ENCODE data around the gene MYT1. TPM values are rescaled to one million over a fixed set of nuclear protein-coding genes. Genes with fewer than 3 reads are reported as not detected.

The MYT1 gene
- total and polyA plus RNA-seq, 9 of the 15 experiments (the other 6 are each of a cell fraction or from before 2014, with no cell fraction given): 0.02 to 0.12 (median 0.06) TPM; not detected in 4

DNA sequence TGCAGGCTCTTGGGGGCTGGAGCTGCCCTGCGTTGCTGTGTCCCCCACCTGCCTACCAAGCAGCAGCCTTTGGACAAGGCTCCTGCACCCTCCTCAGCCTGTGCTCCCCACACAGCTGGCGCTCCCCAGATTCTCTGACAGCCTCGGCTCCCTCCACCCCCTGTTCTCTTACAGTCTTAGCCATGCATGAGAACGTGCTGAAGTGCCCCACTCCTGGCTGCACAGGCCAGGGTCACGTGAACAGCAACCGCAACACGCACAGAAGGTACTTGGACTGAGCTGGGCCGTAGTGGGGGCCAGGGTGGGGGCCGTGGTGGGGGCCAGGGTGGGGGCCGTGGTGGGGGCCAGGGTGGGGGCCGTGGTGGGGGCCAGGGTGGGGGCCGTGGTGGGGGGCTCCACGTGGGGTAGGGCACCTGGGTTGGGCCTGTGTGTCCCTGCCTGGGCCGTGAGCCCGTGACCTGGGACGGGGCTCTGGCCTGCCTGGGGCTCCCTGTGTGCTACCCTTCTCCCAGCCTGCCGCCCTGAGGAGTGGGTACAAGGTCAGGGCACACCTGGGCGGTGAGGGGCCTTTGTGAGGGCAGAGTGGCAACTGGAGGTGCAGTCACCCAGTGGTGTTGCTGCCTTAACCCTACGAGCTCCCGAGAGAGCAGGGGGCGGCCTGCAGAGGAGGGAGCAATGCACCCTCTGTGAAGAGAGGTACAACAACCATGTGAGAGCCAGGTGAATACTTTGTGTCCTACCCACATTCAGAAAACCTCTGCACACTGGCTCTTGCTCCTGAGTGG is 47.8 kb downstream of the MYT1 start:
- H3K9me3 ChIP-seq (replicated peaks; ENCODE audit: control insufficient read depth, insufficient read depth, low read depth, low read length): no peaks in the 10 kb centered on the region
- FAIRE-seq (no peak), DNase-seq (ENCODE audit: extremely low read depth in 1 of 4, low spot score in 3 of 4) (no peak), ATAC-seq (no peak)
- H3K4me2 ChIP-seq (ENCODE audit: insufficient read depth, low read length): no peak overlapping the region
- no peak overlapping the region for H2AFZ ChIP-seq (ENCODE audit: low read depth, low read length)
- H3K4me3 ChIP-seq: no peak overlapping the region
- peaks cover 46 to 80% of the 10 kb centered on the region in 2 experiments for H3K27me3 ChIP-seq (ENCODE audit: control insufficient read depth in 2 of 2, insufficient read depth in 2 of 2, low read length in 2 of 2)
- no peaks in the 10 kb centered on the region for H3K36me3 ChIP-seq (ENCODE audit: control insufficient read depth, insufficient read depth, low read length)
- POLR2A ChIA-PET: interaction anchor here (0.7 to 1.6 kb wide), 6 partner anchors 9 to 15 kb away, joined by 3 to 7 read pairs (median 4); no protein-coding TSS in a partner anchor
- no peaks in the 10 kb centered on the region for H3K9me1 ChIP-seq (ENCODE audit: control insufficient read depth, insufficient read depth, low read length)
- H3K9ac ChIP-seq (ENCODE audit: insufficient read depth in 1 of 2, low read depth in 2 of 2, low read length in 2 of 2): no peak overlapping the region
- no peaks in the 10 kb centered on the region for H3K79me2 ChIP-seq (ENCODE audit: control insufficient read depth, insufficient read depth, low read length)
- in situ Hi-C loops (cut with MboI): no loop called here
- peaks cover 20% of the 10 kb centered on the region for H4K20me1 ChIP-seq (replicated peaks; ENCODE audit: control insufficient read depth, insufficient read depth, low read length)
- no peak for TF ChIP-seq HIVEP1 (CRISPR knock-in tag; IDR thresholded peaks at IDR 0.05)
- no peak for TF ChIP-seq ZNF583 (CRISPR knock-in tag; IDR thresholded peaks at IDR 0.05)
- TF ChIP-seq DDX20 (tag; IDR thresholded peaks at IDR 0.05; ENCODE audit: low read depth): no peak
- TF ChIP-seq CBFA2T2 (conservative IDR thresholded peaks at IDR 0.05): no peak
- peak; percentile 42; the same call in 1 of the 2 replicates for TF ChIP-seq BHLHE40 (IDR thresholded peaks at IDR 0.05; ENCODE audit: low read length)
- TF ChIP-seq, protein P1, sequence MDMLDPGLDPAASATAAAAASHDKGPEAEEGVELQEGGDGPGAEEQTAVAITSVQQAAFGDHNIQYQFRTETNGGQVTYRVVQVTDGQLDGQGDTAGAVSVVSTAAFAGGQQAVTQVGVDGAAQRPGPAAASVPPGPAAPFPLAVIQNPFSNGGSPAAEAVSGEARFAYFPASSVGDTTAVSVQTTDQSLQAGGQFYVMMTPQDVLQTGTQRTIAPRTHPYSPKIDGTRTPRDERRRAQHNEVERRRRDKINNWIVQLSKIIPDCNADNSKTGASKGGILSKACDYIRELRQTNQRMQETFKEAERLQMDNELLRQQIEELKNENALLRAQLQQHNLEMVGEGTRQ (CRISPR knock-in tag; IDR thresholded peaks at IDR 0.05): peak; percentile 36; the same call in 1 of the 2 replicates
- TF ChIP-seq, protein P2, sequence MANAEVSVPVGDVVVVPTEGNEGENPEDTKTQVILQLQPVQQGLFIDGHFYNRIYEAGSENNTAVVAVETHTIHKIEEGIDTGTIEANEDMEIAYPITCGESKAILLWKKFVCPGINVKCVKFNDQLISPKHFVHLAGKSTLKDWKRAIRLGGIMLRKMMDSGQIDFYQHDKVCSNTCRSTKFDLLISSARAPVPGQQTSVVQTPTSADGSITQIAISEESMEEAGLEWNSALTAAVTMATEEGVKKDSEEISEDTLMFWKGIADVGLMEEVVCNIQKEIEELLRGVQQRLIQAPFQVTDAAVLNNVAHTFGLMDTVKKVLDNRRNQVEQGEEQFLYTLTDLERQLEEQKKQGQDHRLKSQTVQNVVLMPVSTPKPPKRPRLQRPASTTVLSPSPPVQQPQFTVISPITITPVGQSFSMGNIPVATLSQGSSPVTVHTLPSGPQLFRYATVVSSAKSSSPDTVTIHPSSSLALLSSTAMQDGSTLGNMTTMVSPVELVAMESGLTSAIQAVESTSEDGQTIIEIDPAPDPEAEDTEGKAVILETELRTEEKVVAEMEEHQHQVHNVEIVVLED (CRISPR knock-in tag; IDR thresholded peaks at IDR 0.05): no peak
- H3K4me1 ChIP-seq (replicated peaks in 1 of 2; ENCODE audit: control insufficient read depth in 2 of 2, insufficient read depth in 2 of 2, low read length in 2 of 2): peaks cover 3 to 25% of the 10 kb centered on the region in 2 experiments; a peak in 4 of 5 replicates
- CTCF ChIA-PET (ENCODE audit: low intra/inter-chr PET ratio): no interaction called here
- BruUV-seq (replicated peaks): no TSS peak
- intact Hi-C loops (cut with micrococcal nuclease): no loop called here
- WGBS (ENCODE audit: insufficient coverage, low coverage, missing lambda C conversion rate): 16% methylated on average over 7 of the region's 21 CpGs
- no peak overlapping the region for H3K27ac ChIP-seq (ENCODE audit: extremely low read depth, low read depth, low read length)
